ENCODE data around the gene CBX2. TPM values are rescaled to one million over a fixed set of nuclear protein-coding genes. Genes with fewer than 3 reads are reported as not detected.

Gene CBX2
- total and polyA plus RNA-seq, 2 donors (not counting 1 experiment from before 2014, with no cell fraction given), result 0.77 to 0.83 TPM

GRCh38 chr17:79777120-79777893 is 641 bp upstream of the CBX2 start:
- no peaks in the 10 kb centered on the region for H4K20me1 ChIP-seq (ENCODE audit: control insufficient read depth, extremely low read depth, insufficient read depth, low read length)
- H3K36me3 ChIP-seq (ENCODE audit: control insufficient read depth, insufficient read depth, low read length), result peaks cover 1% of the 10 kb centered on the region
- no peaks in the 10 kb centered on the region for H3K9me3 ChIP-seq (ENCODE audit: control insufficient read depth, insufficient read depth, low read depth, low read length)
- H3K27ac ChIP-seq (ENCODE audit: insufficient read depth, low read length), result no peak overlapping the region
- peak overlapping the region in 3 of 4 experiments; percentile 29 to 49 (median 38) for H3K4me3 ChIP-seq (replicated peaks in 1 of 4; ENCODE audit: control extremely low read depth in 1 of 4, insufficient read depth in 1 of 4, low read depth in 3 of 4, low read length in 4 of 4)
- DNase-seq (ENCODE audit: low read depth in 2 of 2), result peak; percentile 42 to 67
- no peaks in the 10 kb centered on the region for H3K79me2 ChIP-seq (ENCODE audit: control insufficient read depth, insufficient read depth, low read length)
- no peak overlapping the region for H3K9ac ChIP-seq (ENCODE audit: insufficient read depth, low read length)
- TF ChIP-seq CTCF (conservative IDR thresholded peaks at IDR 0.05 in 1 of 2, IDR thresholded peaks at IDR 0.05 in 1 of 2; ENCODE audit: low read depth in 1 of 2, low read length in 2 of 2), result peak; percentile 19 to 27
- TF ChIP-seq EZH2 (IDR thresholded peaks at IDR 0.05; ENCODE audit: low read length, missing control alignments), result peak; percentile 56
- peaks cover 2% of the 10 kb centered on the region for H3K4me1 ChIP-seq (ENCODE audit: control insufficient read depth, extremely low read depth, insufficient read depth, low read length)
- no peak overlapping the region for H2AFZ ChIP-seq (ENCODE audit: low read length)
- H3K27me3 ChIP-seq (ENCODE audit: control insufficient read depth, insufficient read depth, low read length), result peaks cover 38% of the 10 kb centered on the region
- peak overlapping the region; percentile 48 for H3K4me2 ChIP-seq (ENCODE audit: extremely low read depth, insufficient read depth, low read length)

- Histone ChIP-seq H3K4me3 (replicated peaks in 1 of 4; ENCODE audit: control extremely low read depth in 1 of 4, insufficient read depth in 1 of 4, low read depth in 3 of 4, low read length in 4 of 4) (peak overlapping the region; percentile 46 to 62 (median 54)), H3K27ac (ENCODE audit: insufficient read depth, low read length) (no peak overlapping the region), H3K27me3 (ENCODE audit: control insufficient read depth, insufficient read depth, low read length) (peaks cover 35% of the 10 kb centered on the region), H4K20me1 (ENCODE audit: control insufficient read depth, extremely low read depth, insufficient read depth, low read length) (no peaks in the 10 kb centered on the region), H2AFZ (ENCODE audit: low read length) (no peak overlapping the region), H3K4me2 (ENCODE audit: extremely low read depth, insufficient read depth, low read length) (peak overlapping the region; percentile 74), H3K36me3 (ENCODE audit: control insufficient read depth, insufficient read depth, low read length) (peaks cover 1% of the 10 kb centered on the region), H3K79me2 (ENCODE audit: control insufficient read depth, insufficient read depth, low read length) (no peaks in the 10 kb centered on the region), H3K9ac (ENCODE audit: insufficient read depth, low read length) (peak overlapping the region; percentile 13), H3K9me3 (ENCODE audit: control insufficient read depth, insufficient read depth, low read depth, low read length) (no peaks in the 10 kb centered on the region), H3K4me1 (ENCODE audit: control insufficient read depth, extremely low read depth, insufficient read depth, low read length) (peaks cover 2% of the 10 kb centered on the region)
- DNase-seq (ENCODE audit: low read depth in 2 of 2), result no peak
- no peak for TF ChIP-seq EZH2 (IDR thresholded peaks at IDR 0.05; ENCODE audit: low read length, missing control alignments)
- TF ChIP-seq CTCF (conservative IDR thresholded peaks at IDR 0.05 in 1 of 2, IDR thresholded peaks at IDR 0.05 in 1 of 2; ENCODE audit: low read depth in 1 of 2, low read length in 2 of 2), result no peak
Measured at GRCh38 chr17:79778504-79779083, 646 bp downstream of the CBX2 start.

GRCh38 chr17:79779084-79779529 is 1.2 kb downstream of the CBX2 start:
- no peak for DNase-seq (ENCODE audit: low read depth in 2 of 2)
- H3K9ac ChIP-seq (ENCODE audit: insufficient read depth, low read length), result no peak overlapping the region
- H3K9me3 ChIP-seq (ENCODE audit: control insufficient read depth, insufficient read depth, low read depth, low read length), result no peaks in the 10 kb centered on the region
- H3K36me3 ChIP-seq (ENCODE audit: control insufficient read depth, insufficient read depth, low read length), result peaks cover 1% of the 10 kb centered on the region
- peak overlapping the region; percentile 74 for H3K4me2 ChIP-seq (ENCODE audit: extremely low read depth, insufficient read depth, low read length)
- H3K27me3 ChIP-seq (ENCODE audit: control insufficient read depth, insufficient read depth, low read length), result peaks cover 31% of the 10 kb centered on the region
- H3K79me2 ChIP-seq (ENCODE audit: control insufficient read depth, insufficient read depth, low read length), result no peaks in the 10 kb centered on the region
- H2AFZ ChIP-seq (ENCODE audit: low read length), result no peak overlapping the region
- peaks cover 2% of the 10 kb centered on the region for H3K4me1 ChIP-seq (ENCODE audit: control insufficient read depth, extremely low read depth, insufficient read depth, low read length)
- peak overlapping the region in 3 of 4 experiments; percentile 46 to 62 (median 49) for H3K4me3 ChIP-seq (replicated peaks in 1 of 4; ENCODE audit: control extremely low read depth in 1 of 4, insufficient read depth in 1 of 4, low read depth in 3 of 4, low read length in 4 of 4)
- no peaks in the 10 kb centered on the region for H4K20me1 ChIP-seq (ENCODE audit: control insufficient read depth, extremely low read depth, insufficient read depth, low read length)
- H3K27ac ChIP-seq (ENCODE audit: insufficient read depth, low read length), result no peak overlapping the region
- TF ChIP-seq EZH2 (IDR thresholded peaks at IDR 0.05; ENCODE audit: low read length, missing control alignments) (no peak), CTCF (conservative IDR thresholded peaks at IDR 0.05 in 1 of 2, IDR thresholded peaks at IDR 0.05 in 1 of 2; ENCODE audit: low read depth in 1 of 2, low read length in 2 of 2) (no peak)

Measured in fibroblast of lung (primary cell).